ENCODE results near the gene ADCY9. TPM values are rescaled to one million over a fixed set of nuclear protein-coding genes. Genes with fewer than 3 reads are reported as not detected.

The ADCY9 gene
- total RNA-seq, 2 donors from 2014 or later = 7.2 to 58.3 TPM

DNA sequence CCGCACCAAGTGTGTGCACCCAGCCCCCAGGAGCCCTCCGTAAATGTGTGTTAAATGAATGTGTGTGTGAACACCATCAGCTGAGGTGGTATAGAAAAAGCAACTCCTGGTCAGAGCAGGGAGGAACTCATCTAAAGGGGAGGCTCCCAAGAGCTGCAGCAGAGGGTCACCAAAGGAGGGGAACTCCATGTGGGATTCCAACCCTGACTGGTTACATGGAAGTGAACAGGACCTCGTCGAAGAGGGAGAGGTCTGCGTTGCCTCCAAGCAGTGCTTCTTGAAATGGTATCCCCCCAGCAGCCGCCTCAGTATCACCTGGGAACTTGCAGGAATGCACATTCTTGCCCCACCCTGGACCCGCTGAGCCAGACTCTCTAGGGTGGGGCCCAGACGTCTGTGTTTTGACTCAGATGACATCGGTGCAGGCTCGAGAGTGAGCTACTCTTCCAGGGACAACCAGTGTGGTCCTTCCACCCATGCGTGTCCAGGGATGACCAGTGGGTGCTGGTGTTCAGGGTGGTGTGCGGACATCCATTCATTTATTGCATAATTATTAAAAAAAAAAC, 30.8 kb downstream of the ADCY9 start:
- Histone ChIP-seq H3K27me3 (replicated peaks; ENCODE audit: insufficient read depth) (no peaks in the 10 kb centered on the region), H3K4me1 (replicated peaks) (no peaks in the 10 kb centered on the region), H3K36me3 (no peaks in the 10 kb centered on the region), H3K9me3 (no peaks in the 10 kb centered on the region), H3K4me3 (no peak overlapping the region), H3K27ac (no peak overlapping the region)
- WGBS = 78% methylated on average over 12 of the region's 12 CpGs
- no peak for DNase-seq (ENCODE audit: low spot score)
- no peak for TF ChIP-seq POLR2A (IDR thresholded peaks at IDR 0.05)
- no peak for TF ChIP-seq POLR2AphosphoS5 (IDR thresholded peaks at IDR 0.05)
- TF ChIP-seq, protein P1, sequence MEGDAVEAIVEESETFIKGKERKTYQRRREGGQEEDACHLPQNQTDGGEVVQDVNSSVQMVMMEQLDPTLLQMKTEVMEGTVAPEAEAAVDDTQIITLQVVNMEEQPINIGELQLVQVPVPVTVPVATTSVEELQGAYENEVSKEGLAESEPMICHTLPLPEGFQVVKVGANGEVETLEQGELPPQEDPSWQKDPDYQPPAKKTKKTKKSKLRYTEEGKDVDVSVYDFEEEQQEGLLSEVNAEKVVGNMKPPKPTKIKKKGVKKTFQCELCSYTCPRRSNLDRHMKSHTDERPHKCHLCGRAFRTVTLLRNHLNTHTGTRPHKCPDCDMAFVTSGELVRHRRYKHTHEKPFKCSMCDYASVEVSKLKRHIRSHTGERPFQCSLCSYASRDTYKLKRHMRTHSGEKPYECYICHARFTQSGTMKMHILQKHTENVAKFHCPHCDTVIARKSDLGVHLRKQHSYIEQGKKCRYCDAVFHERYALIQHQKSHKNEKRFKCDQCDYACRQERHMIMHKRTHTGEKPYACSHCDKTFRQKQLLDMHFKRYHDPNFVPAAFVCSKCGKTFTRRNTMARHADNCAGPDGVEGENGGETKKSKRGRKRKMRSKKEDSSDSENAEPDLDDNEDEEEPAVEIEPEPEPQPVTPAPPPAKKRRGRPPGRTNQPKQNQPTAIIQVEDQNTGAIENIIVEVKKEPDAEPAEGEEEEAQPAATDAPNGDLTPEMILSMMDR (IDR thresholded peaks at IDR 0.05) = no peak
- intact Hi-C loops (cut with DNase I) = no loop called here

DNA sequence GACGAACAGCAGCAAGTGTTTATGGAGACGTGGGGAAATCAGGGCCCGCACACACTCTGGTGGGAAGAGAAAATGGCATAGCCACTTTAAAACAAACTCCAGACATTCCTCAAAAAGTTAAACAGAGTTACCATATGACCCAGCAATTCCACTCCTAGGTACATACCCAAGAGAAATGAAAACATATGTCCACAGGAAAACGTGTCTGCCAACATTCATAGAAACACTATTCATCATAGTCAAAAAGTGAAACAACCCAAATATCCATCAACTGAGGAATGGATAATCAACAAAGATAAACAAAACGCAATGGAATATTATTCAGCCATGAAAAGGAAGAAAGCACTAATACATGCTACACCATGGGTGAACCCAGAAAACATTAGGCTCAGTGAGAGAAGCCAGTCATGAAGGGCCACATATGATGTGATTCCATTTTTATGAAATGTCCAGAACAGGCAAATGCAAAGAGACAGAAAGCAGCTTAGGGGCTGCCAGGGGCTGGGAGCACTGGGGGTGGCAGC, 32.8 kb downstream of the ADCY9 start:
- intact Hi-C loops (cut with DNase I) = no loop called here
- TF ChIP-seq, protein P1 (IDR thresholded peaks at IDR 0.05) = no peak
- TF ChIP-seq POLR2AphosphoS5 (IDR thresholded peaks at IDR 0.05) = no peak
- no peak for TF ChIP-seq POLR2A (IDR thresholded peaks at IDR 0.05)

DNA sequence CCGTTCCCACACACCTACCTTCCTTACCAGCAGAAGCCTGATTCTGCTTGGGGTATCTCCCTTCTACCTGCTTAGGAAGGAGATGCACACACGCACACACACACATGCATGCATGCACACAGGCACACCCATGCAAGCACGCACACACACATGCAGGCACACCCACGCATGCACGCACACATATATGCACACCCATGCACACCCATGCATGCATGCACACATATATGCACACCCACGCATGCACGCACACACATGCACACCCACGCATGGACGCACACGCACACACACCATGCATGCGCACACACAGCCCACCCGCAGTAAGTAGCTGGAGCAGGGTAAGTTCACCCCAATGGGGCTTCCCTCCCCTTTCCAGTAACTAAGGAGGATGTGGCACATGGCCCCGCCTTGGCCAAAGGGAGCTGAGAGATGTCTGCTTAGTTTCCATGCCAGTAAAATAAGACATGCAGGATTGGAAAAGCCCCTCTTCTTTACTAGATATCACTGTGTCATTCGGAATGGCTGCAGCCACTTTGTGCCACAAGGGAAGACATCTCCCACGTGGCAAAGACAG, 33.7 kb downstream of the ADCY9 start:
- no peaks in the 10 kb centered on the region for H3K36me3 ChIP-seq
- TF ChIP-seq POLR2AphosphoS5 (IDR thresholded peaks at IDR 0.05) (no peak), POLR2A (IDR thresholded peaks at IDR 0.05) (no peak)
- TF ChIP-seq, protein P1 (IDR thresholded peaks at IDR 0.05) = no peak
- no peaks in the 10 kb centered on the region for H3K27me3 ChIP-seq (replicated peaks; ENCODE audit: insufficient read depth)
- intact Hi-C loops (cut with DNase I) = no loop called here
- 93% methylated on average over 15 of the region's 15 CpGs for WGBS
- no peaks in the 10 kb centered on the region for H3K9me3 ChIP-seq
- no peak for DNase-seq (ENCODE audit: low spot score)
- H3K4me3 ChIP-seq = no peak overlapping the region
- H3K4me1 ChIP-seq (replicated peaks) = no peaks in the 10 kb centered on the region
- H3K27ac ChIP-seq = no peak overlapping the region

More for the DNA sequence above, 32.8 kb downstream of the ADCY9 start:
- Histone ChIP-seq H3K27me3 (replicated peaks; ENCODE audit: insufficient read depth) (no peaks in the 10 kb centered on the region), H3K36me3 (no peaks in the 10 kb centered on the region), H3K9me3 (no peaks in the 10 kb centered on the region), H3K4me3 (no peak overlapping the region), H3K27ac (no peak overlapping the region), H3K4me1 (replicated peaks) (no peaks in the 10 kb centered on the region)
- 96% methylated on average over 5 of the region's 5 CpGs for WGBS
- no peak for DNase-seq (ENCODE audit: low spot score)

DNA sequence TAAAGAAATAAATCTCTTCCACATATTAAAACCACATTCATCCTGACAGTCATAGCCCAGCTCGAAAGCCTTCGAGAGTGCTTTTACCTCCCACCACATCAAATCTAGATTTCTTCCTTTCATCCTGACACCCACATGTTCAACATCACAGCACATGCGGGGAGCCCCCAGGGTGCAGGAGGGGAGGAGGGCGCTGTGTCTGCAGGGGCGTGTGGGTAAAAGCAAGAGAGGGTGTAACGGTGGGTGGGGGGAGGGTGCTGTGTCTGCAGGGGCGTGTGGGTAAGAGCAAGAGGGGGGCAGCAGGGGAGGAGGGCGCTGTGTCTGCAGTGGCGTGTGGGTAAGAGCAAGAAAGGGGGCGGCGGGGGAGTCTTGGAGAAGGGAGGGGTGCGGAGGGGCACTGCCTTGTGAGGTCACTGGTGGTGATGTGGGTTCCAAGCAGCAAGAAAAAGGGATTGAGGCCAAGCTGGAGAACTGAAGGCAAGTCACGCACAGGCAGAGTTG, 34.7 kb downstream of the ADCY9 start:
- TF ChIP-seq POLR2A (IDR thresholded peaks at IDR 0.05) (no peak), POLR2AphosphoS5 (IDR thresholded peaks at IDR 0.05) (no peak)
- no peaks in the 10 kb centered on the region for H3K27me3 ChIP-seq (replicated peaks; ENCODE audit: insufficient read depth)
- no peak overlapping the region for H3K4me3 ChIP-seq
- H3K27ac ChIP-seq = no peak overlapping the region
- no peaks in the 10 kb centered on the region for H3K9me3 ChIP-seq
- no peak for DNase-seq (ENCODE audit: low spot score)
- no peaks in the 10 kb centered on the region for H3K4me1 ChIP-seq (replicated peaks)
- intact Hi-C loops (cut with DNase I) = no loop called here
- no peaks in the 10 kb centered on the region for H3K36me3 ChIP-seq
- WGBS = 31% methylated on average over 13 of the region's 13 CpGs

DNA sequence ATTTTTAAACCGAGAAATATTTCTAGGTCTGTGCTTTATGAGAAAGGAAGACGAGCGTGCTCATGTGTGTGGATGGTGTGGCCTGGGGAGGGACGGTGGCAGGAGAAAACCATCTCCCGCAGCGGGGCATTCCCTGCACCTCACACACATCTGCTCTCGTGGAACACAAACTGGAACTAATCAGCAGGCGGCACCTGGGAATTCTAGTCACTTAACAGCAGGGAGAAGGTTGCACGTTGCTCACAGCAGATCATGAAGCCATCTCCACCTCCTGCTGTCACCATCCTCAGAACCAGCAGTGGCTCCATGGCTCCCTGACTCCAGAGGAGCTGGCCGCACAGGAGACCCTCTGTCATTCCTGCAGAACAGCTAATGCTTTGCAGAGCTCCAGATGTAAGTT, 35.2 kb downstream of the ADCY9 start:
- intact Hi-C loops (cut with DNase I) = no loop called here
- H3K9me3 ChIP-seq = no peaks in the 10 kb centered on the region
- H3K36me3 ChIP-seq = no peaks in the 10 kb centered on the region
- no peaks in the 10 kb centered on the region for H3K4me1 ChIP-seq (replicated peaks)
- TF ChIP-seq, protein P1 (IDR thresholded peaks at IDR 0.05) = no peak
- TF ChIP-seq POLR2AphosphoS5 (IDR thresholded peaks at IDR 0.05) = no peak
- TF ChIP-seq POLR2A (IDR thresholded peaks at IDR 0.05) = no peak
- 74% methylated on average over 10 of the region's 10 CpGs for WGBS
- DNase-seq (ENCODE audit: low spot score) = no peak
- H3K4me3 ChIP-seq = no peak overlapping the region
- H3K27ac ChIP-seq = no peak overlapping the region
- no peaks in the 10 kb centered on the region for H3K27me3 ChIP-seq (replicated peaks; ENCODE audit: insufficient read depth)
